ENCODE results near the gene ACTA1.

DNA sequence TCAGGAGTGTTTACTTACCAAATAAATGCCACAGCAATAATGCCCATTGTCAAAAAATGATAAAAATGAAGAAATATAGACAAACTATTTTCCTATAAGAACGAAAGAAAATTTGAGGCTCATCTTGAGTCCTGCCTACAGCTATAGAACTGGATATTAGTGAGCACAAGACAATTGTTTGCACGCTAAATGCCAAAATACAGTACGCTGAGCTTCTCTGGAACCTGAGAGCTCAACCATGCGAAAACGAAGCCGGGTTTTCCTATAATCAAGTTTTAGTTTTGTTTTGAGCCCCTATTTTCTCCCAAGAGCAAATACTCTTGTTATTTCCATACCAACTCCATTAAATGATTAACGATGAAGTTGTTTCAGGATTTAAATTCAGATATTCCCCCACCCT, 49.1 kb downstream of the ACTA1 start:
- TF ChIP-seq SUZ12 (IDR thresholded peaks at IDR 0.05; ENCODE audit: extremely low read depth, insufficient read depth, insufficient read length) (no peak), YY1 (IDR thresholded peaks at IDR 0.05; ENCODE audit: insufficient read depth, insufficient read length) (no peak)
